GM12878 (cell line): ENCODE data around the gene SMO. TPM values are rescaled to one million over a fixed set of nuclear protein-coding genes. Genes with fewer than 3 reads are reported as not detected.

Experiments
- ATAC-seq: fragments of 200-7000 bp; cut with Tn5 transposase; 3 replicates; pipeline ENCODE4 v1.9.1; 2020; ENCODE audit warnings: mild to moderate bottlenecking, moderate library complexity
- BruUV-seq: library from RNA; stranded (reverse); fragments of 400-500 nt; replicated peaks from 2 replicates; lab custom pipeline; 2021; lab: Mats Ljungman, UMichigan
- CTCF ChIA-PET: fragments of 300-600 bp; sonication (Branson Sonifier 250); formaldehyde crosslinking; extraction: SDS; loops from one replicate; lab custom pipeline; 2021; ENCODE audit warnings: inconsistent platforms; lab: Yijun Ruan, JAX
- POLR2A ChIA-PET: fragments of 350-600 bp; formaldehyde crosslinking; extraction: SDS; loops from one replicate; lab custom pipeline; 2021; ENCODE audit warnings: inconsistent platforms; lab: Charles Lee
- RAD21 ChIA-PET: fragments of 300-600 bp; sonication (Branson Sonifier 250); formaldehyde crosslinking; loops from one replicate; lab custom pipeline; 2023; ENCODE audit warnings: antibody characterized with exemption; ENCODE audit not compliant: unreplicated experiment; lab: Charles Lee
- SMC1A ChIA-PET: fragments of 300-600 bp; sonication (Branson Sonifier 250); formaldehyde crosslinking; loops from one replicate; lab custom pipeline; 2023; ENCODE audit not compliant: unreplicated experiment, uncharacterized antibody; lab: Charles Lee
- DNase-seq: peaks from one replicate; pipeline ENCODE4 v3.0.0-alpha.2; 2011; ENCODE audit warnings: low read depth, low spot score
- FAIRE-seq: peaks from 3 replicates; lab custom pipeline; 2011; peaks lifted over from hg19 to GRCh38; lab: Jason Lieb, UNC
- H2AFZ ChIP-seq: 2 replicates; pipeline ENCODE4 v1.6.0; 2011; ENCODE audit warnings: low read depth, low read length, control low read depth; ENCODE audit not compliant: control insufficient read depth
- H3K27ac ChIP-seq: 2 replicates; pipeline ENCODE4 v1.5.1; 2011; ENCODE audit warnings: control low read depth; ENCODE audit not compliant: control insufficient read depth, insufficient read depth
- H3K27me3 ChIP-seq, 2 experiments: replicated peaks in 1 of 2; 2 replicates each; pipeline versions ENCODE4 v1.6.0 to v1.6.1; 2011; ENCODE audit warnings: low read length in 1 of 2; ENCODE audit not compliant: control insufficient read depth in 2 of 2, insufficient read depth in 2 of 2
- H3K36me3 ChIP-seq, 2 experiments: 2 replicates each; pipeline ENCODE4 v1.5.1; 2011; ENCODE audit warnings: low read length in 1 of 2; ENCODE audit not compliant: control insufficient read depth in 2 of 2, insufficient read depth in 2 of 2
- H3K4me1 ChIP-seq: 2 replicates; pipeline ENCODE4 v1.6.1; 2011; ENCODE audit warnings: mild to moderate bottlenecking, low read length, moderate library complexity, mixed read lengths; ENCODE audit not compliant: control insufficient read depth, insufficient read depth
- H3K4me2 ChIP-seq: 2 replicates; pipeline ENCODE4 v1.6.0; 2011; ENCODE audit warnings: control low read depth; ENCODE audit not compliant: control insufficient read depth, insufficient read depth
- H3K4me3 ChIP-seq: fragments of 200-600 bp; sonication (generic); 2 replicates; pipeline ENCODE4 v1.5.1; 2016
- H3K79me2 ChIP-seq: 2 replicates; pipeline ENCODE4 v1.6.0; 2011; ENCODE audit warnings: low read length; ENCODE audit not compliant: control insufficient read depth, insufficient read depth
- H3K9ac ChIP-seq: 2 replicates; pipeline ENCODE4 v1.8.0; 2011; ENCODE audit warnings: low read length, control low read depth, mixed read lengths; ENCODE audit not compliant: control insufficient read depth, insufficient read depth
- H3K9me3 ChIP-seq: replicated peaks from 3 replicates; pipeline ENCODE4 v1.5.1; 2011; ENCODE audit warnings: mild to moderate bottlenecking, low read length; ENCODE audit not compliant: control insufficient read depth, insufficient read depth
- H4K20me1 ChIP-seq: 2 replicates; pipeline ENCODE4 v1.6.0; 2011; ENCODE audit not compliant: control insufficient read depth, insufficient read depth
- ASH2L ChIP-seq: fragments of 300-600, 200-600 bp; sonication (generic); IDR thresholded peaks from 2 replicates; pipeline ENCODE4 v1.6.1; 2017; ENCODE audit warnings: low read depth, mild to moderate bottlenecking, borderline replicate concordance
- FOXK2 ChIP-seq: fragments of 450-650 bp; IDR thresholded peaks from 2 replicates; pipeline ENCODE4 v1.6.1; 2017; ENCODE audit warnings: mild to moderate bottlenecking, moderate library complexity
- MTA2 ChIP-seq: fragments of 450-650 bp; IDR thresholded peaks from 2 replicates; pipeline ENCODE4 v1.6.1; 2016; ENCODE audit warnings: low read depth, mild to moderate bottlenecking, moderate library complexity
- POLR2AphosphoS2 ChIP-seq: IDR thresholded peaks from 2 replicates; pipeline ENCODE4 v1.6.1; 2011; ENCODE audit warnings: low read depth, mild to moderate bottlenecking, low read length, improper control_type of control experiment, moderate library complexity
- RAD51 ChIP-seq: fragments of 450-650 bp; IDR thresholded peaks from 2 replicates; pipeline ENCODE4 v1.6.1; 2016; ENCODE audit warnings: moderate library complexity, mild to moderate bottlenecking, inconsistent platforms
- RB1 ChIP-seq: fragments of 450-650 bp; formaldehyde crosslinking; IDR thresholded peaks from 2 replicates; pipeline ENCODE4 v1.6.1; 2017; ENCODE audit warnings: mild to moderate bottlenecking, borderline replicate concordance
- SMARCA5 ChIP-seq: fragments of 450-650 bp; IDR thresholded peaks from 2 replicates; pipeline ENCODE4 v1.6.1; 2017; ENCODE audit warnings: mild to moderate bottlenecking
- SMC3 ChIP-seq: IDR thresholded peaks from 2 replicates; pipeline ENCODE4 v1.6.1; 2011; ENCODE audit warnings: low read length, improper control_type of control experiment, borderline replicate concordance
- SPI1 ChIP-seq: IDR thresholded peaks from 2 replicates; pipeline ENCODE4 v1.6.1; 2011; ENCODE audit warnings: low read depth, mild to moderate bottlenecking, low read length, moderate library complexity, borderline replicate concordance; ENCODE audit not compliant: insufficient read depth
- SRF ChIP-seq, 2 experiments: IDR thresholded peaks; 2 replicates each; pipeline ENCODE4 v1.6.1; 2011; ENCODE audit warnings: low read depth in 2 of 2, low read length in 2 of 2, mild to moderate bottlenecking in 1 of 2, moderate library complexity in 1 of 2
- ZNF24 ChIP-seq: fragments of 450-650 bp; IDR thresholded peaks from 2 replicates; pipeline ENCODE4 v1.6.1; 2017; ENCODE audit warnings: antibody characterized with exemption, mild to moderate bottlenecking
- ZNF384 ChIP-seq: IDR thresholded peaks from 2 replicates; pipeline ENCODE4 v1.6.1; 2012; ENCODE audit warnings: low read depth, mild to moderate bottlenecking, low read length, improper control_type of control experiment, borderline replicate concordance
- ZNF622 ChIP-seq: fragments of 450-650 bp; IDR thresholded peaks from 2 replicates; pipeline ENCODE4 v1.6.1; 2017; ENCODE audit warnings: mild to moderate bottlenecking, inconsistent platforms
- WGBS: methylation state at CpG from one replicate; pipeline ENCODE4 v1.1.6; 2016; ENCODE audit warnings: low lambda C conversion rate; ENCODE audit not compliant: insufficient replicate concordance, insufficient coverage; ENCODE audit errors: missing lambda C conversion rate; 5-methylcytosine and 5-hydroxymethylcytosine counted together
- in situ Hi-C: fragments of 300-500 bp; cut with MboI; formaldehyde crosslinking; loops from 9 replicates; pipeline ENCODE4 v1.14.3; 2018; ENCODE audit warnings: mixed read lengths
- intact Hi-C: fragments of 100-400 bp; cut with micrococcal nuclease; formaldehyde crosslinking; loops from one replicate; pipeline ENCODE4 v1.14.2; 2022; ENCODE audit not compliant: unreplicated experiment
- polyA plus RNA-seq, 11 experiments: library from polyadenylated mRNA; depleted of rRNA in 4 of 11; unstranded in 6 of 11; stranded (reverse) in 5 of 11; fragments of >200 nt; fragmentation: Nextera tagmentation in 4 of 11; fragmentation: Illumina TruSeq in 1 of 11; extraction: Ambion mirVana in 4 of 11; extraction: Trizol in 1 of 11; gene quantifications; 1 replicate in 1 of 11; 2 replicates in 10 of 11; pipeline versions ENCODE4 v1.2.1 to v1.2.3, GENCODE V29; 2011 to 2016; ENCODE audit warnings: inconsistent platforms in 2 of 11, missing spikeins in 2 of 11, low read depth in 1 of 11
- total RNA-seq, 4 experiments: library from RNA; depleted of rRNA in 3 of 4; stranded (reverse); fragments of >200 nt in 3 of 4; fragmentation: Illumina TruSeq in 1 of 4; extraction: Trizol in 1 of 4; gene quantifications; 2 replicates each; pipeline versions ENCODE4 v1.2.1 to v1.2.3, GENCODE V29; 2013 to 2021
- TF ChIP-seq, protein P1 (sequence below): IDR thresholded peaks from 2 replicates; pipeline ENCODE4 v1.6.1; 2011; ENCODE audit warnings: borderline replicate concordance, low read depth, mild to moderate bottlenecking, moderate library complexity, mixed read lengths, low read length; ENCODE audit not compliant: insufficient read depth; ENCODE audit errors: extremely low read length
- TF ChIP-seq, protein P2 (sequence below): IDR thresholded peaks from 2 replicates; pipeline ENCODE4 v1.6.1; 2011; ENCODE audit warnings: borderline replicate concordance, low read depth, mild to moderate bottlenecking, moderate library complexity, low read length; ENCODE audit not compliant: insufficient read depth, poor library complexity, severe bottlenecking
- TF ChIP-seq, protein P3 (sequence below): fragments of 450-650 bp; IDR thresholded peaks from 2 replicates; pipeline ENCODE4 v1.6.1; 2017; ENCODE audit warnings: mild to moderate bottlenecking, low read depth, inconsistent platforms; ENCODE audit not compliant: poor library complexity, severe bottlenecking

SMO gene
- total and polyA plus RNA-seq, 10 of the 15 experiments (the other 5 are each of a cell fraction or from before 2014, with no cell fraction given) = 0.40 to 11.2 (median 2.6) TPM

DNA sequence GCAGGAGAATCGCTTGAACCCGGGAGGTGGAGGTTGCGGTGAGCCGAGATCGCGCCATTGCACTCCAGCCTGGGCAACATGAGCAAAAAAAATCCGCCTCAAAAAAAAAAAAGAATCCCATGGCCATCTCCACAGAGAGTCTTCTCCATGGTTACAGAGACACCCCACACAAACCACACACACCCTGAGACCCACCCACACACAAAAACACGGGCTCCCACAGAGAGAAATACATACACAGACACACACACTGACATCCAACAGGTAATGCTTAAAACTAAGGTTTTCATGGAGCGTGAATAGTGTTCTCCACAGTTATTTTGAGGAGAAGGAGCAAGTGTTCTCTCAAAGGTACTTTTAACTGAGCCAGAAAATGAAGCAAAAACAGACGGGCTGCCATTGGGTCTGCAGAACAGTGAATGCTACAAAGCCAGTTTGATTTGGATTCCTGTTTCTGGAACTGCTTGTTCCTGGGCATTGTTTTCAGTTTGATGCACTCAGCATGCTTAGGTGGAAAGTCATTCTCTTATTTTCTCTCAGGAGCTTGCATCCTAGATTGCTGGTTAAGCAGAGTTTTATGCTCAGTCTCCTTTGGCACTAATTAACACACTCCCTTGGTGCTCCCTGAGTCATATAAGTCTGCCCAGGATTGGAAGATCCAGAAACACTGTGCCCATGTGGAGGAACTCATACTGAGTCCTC, 51.8 kb downstream of the SMO start:
- BruUV-seq = TSS peak; percentile 43
- Histone ChIP-seq H3K4me2 (no peak overlapping the region), H3K36me3 (no peaks in the 10 kb centered on the region), H4K20me1 (no peaks in the 10 kb centered on the region), H3K9ac (no peak overlapping the region), H3K27ac (no peak overlapping the region), H3K27me3 (no peaks in the 10 kb centered on the region), H3K4me3 (no peak overlapping the region), H3K9me3 (no peaks in the 10 kb centered on the region), H2AFZ (no peak overlapping the region), H3K79me2 (no peaks in the 10 kb centered on the region), H3K4me1 (peaks cover 13% of the 10 kb centered on the region)
- intact Hi-C loops (no loop called here), in situ Hi-C loops (no loop called here)
- ChIA-PET CTCF (no interaction called here), RAD21 (no interaction called here), POLR2A (no interaction called here), SMC1A (interaction anchor here (0.9 kb wide), 1 partner anchor 15 kb away, joined by 3 read pairs; the partner anchor contains the start of gene AHCYL2)
- ATAC-seq = no peak
- 90% methylated on average over 10 of the region's 10 CpGs for WGBS
- TF ChIP-seq FOXK2 = no peak
- TF ChIP-seq, protein P1, sequence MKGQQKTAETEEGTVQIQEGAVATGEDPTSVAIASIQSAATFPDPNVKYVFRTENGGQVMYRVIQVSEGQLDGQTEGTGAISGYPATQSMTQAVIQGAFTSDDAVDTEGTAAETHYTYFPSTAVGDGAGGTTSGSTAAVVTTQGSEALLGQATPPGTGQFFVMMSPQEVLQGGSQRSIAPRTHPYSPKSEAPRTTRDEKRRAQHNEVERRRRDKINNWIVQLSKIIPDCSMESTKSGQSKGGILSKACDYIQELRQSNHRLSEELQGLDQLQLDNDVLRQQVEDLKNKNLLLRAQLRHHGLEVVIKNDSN = no peak
- no peak for TF ChIP-seq SMC3
- no peak for TF ChIP-seq MTA2
- TF ChIP-seq ZNF24 = no peak
- no peak for TF ChIP-seq POLR2AphosphoS2
- TF ChIP-seq, protein P2, sequence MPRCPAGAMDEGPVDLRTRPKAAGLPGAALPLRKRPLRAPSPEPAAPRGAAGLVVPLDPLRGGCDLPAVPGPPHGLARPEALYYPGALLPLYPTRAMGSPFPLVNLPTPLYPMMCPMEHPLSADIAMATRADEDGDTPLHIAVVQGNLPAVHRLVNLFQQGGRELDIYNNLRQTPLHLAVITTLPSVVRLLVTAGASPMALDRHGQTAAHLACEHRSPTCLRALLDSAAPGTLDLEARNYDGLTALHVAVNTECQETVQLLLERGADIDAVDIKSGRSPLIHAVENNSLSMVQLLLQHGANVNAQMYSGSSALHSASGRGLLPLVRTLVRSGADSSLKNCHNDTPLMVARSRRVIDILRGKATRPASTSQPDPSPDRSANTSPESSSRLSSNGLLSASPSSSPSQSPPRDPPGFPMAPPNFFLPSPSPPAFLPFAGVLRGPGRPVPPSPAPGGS = no peak
- no peak for TF ChIP-seq ZNF622
- no peak for TF ChIP-seq ZNF384
- no peak for TF ChIP-seq RB1
- TF ChIP-seq SRF (IDR thresholded peaks at IDR 0.05; ENCODE audit: low read depth in 2 of 2, low read length in 2 of 2) = no peak
- no peak for TF ChIP-seq SPI1
- no peak for TF ChIP-seq ASH2L
- TF ChIP-seq RAD51 = no peak
- TF ChIP-seq, protein P3, sequence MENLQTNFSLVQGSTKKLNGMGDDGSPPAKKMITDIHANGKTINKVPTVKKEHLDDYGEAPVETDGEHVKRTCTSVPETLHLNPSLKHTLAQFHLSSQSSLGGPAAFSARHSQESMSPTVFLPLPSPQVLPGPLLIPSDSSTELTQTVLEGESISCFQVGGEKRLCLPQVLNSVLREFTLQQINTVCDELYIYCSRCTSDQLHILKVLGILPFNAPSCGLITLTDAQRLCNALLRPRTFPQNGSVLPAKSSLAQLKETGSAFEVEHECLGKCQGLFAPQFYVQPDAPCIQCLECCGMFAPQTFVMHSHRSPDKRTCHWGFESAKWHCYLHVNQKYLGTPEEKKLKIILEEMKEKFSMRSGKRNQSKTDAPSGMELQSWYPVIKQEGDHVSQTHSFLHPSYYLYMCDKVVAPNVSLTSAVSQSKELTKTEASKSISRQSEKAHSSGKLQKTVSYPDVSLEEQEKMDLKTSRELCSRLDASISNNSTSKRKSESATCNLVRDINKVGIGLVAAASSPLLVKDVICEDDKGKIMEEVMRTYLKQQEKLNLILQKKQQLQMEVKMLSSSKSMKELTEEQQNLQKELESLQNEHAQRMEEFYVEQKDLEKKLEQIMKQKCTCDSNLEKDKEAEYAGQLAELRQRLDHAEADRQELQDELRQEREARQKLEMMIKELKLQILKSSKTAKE = no peak
- no peak for TF ChIP-seq SMARCA5
- FAIRE-seq = no peak
- DNase-seq = no peak
